ENCODE results near the gene EML4. TPM values are rescaled to one million over a fixed set of nuclear protein-coding genes. Genes with fewer than 3 reads are reported as not detected.

The EML4 gene
- polyA plus RNA-seq, 1 of the 3 experiments (the other 2 are of a cell fraction): 35.0 TPM

DNA sequence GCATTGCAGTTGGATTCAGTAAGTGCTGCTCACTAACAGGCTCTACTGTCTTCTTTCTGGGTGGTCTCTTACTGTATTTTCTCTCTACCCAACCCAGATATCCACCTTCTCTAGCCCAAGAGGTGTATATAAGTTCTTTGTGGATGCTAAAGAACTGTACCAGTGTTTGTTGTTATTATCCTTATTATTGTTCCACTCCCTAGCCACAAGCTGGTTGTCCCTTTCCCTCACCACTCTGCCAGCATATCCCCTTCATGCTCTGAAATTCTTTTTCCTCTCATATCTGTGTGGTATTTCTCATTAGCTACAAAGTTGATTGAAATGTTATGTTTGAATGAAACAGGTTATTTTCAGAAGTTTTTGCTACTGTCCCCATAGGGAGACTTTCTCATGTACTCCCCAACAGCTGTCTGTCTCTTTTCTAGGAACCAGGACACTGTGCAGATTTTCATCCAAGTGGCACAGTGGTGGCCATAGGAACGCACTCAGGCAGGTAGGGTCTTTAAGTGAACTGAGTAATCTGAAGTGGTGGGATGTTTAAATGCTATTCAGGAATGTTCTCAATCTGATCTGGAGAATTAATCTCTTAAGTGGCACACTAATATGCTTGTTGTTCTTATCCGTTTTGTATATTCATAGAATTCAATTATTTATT, 135.0 kb downstream of the EML4 start:
- no peaks in the 10 kb centered on the region for H4K20me1 ChIP-seq (ENCODE audit: insufficient read depth)
- H3K4me2 ChIP-seq: no peak overlapping the region
- H3K27ac ChIP-seq (ENCODE audit: low read depth in 2 of 2, low read length in 1 of 2): no peak overlapping the region
- WGBS (ENCODE audit: low lambda C conversion rate): 93% methylated on average over 2 of the region's 2 CpGs
- H3K4me3 ChIP-seq (ENCODE audit: low read depth in 2 of 2, low read length in 1 of 2): no peak overlapping the region
- H3K36me3 ChIP-seq (replicated peaks in 1 of 2; ENCODE audit: control insufficient read depth in 1 of 2, insufficient read depth in 2 of 2, low read length in 1 of 2): peaks cover 63% of the 10 kb centered on the region in 2 experiments
- no peak overlapping the region for H2AFZ ChIP-seq (ENCODE audit: low read depth)
- no peaks in the 10 kb centered on the region for H3K9me3 ChIP-seq
- no peak for TF ChIP-seq SMC3 (IDR thresholded peaks at IDR 0.05; ENCODE audit: low read depth, low read length)
- H3K27me3 ChIP-seq (ENCODE audit: insufficient read depth): no peaks in the 10 kb centered on the region
- no peaks in the 10 kb centered on the region for H3F3A ChIP-seq (replicated peaks; ENCODE audit: insufficient read depth)
- CTCF ChIA-PET: interaction anchor here (1.5 to 2.1 kb wide), 2 partner anchors 12 to 25 kb away, joined by 3 to 7 read pairs; no protein-coding TSS in a partner anchor
- no peak overlapping the region for H3K9ac ChIP-seq
- no peaks in the 10 kb centered on the region for H3K79me2 ChIP-seq (ENCODE audit: insufficient read depth)
- H3K4me1 ChIP-seq (ENCODE audit: control insufficient read depth in 1 of 2, insufficient read depth in 2 of 2, low read depth in 1 of 2, low read length in 1 of 2): no peaks in the 10 kb centered on the region
- H3K9me2 ChIP-seq: no peaks in the 10 kb centered on the region
- POLR2A ChIA-PET: no interaction called here
- DNase-seq: no peak

DNA sequence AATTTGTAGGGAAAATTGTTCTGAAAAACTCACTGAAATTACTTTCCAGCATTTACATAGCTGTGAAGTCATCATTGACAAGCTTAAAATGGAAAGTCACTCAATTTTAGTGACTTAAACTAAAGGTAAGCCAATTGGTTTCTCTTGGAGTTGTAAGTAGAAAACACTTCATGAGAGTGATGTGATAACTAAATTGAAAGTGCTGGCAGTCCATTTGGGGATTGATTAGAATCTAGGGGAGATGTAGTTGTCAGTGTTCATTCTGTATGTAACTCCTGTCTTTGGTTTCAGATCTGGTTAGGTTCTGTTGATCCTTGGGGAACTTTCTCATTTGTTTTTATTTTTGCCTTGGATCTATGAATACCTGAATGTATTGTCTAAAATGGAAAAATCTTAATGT, 138.0 kb downstream of the EML4 start:
- no peak overlapping the region for H3K27ac ChIP-seq (ENCODE audit: low read depth in 2 of 2, low read length in 1 of 2)
- H3K36me3 ChIP-seq (replicated peaks in 1 of 2; ENCODE audit: control insufficient read depth in 1 of 2, insufficient read depth in 2 of 2, low read length in 1 of 2): peaks cover 41 to 43% of the 10 kb centered on the region in 2 experiments
- peaks cover 4% of the 10 kb centered on the region for H3F3A ChIP-seq (replicated peaks; ENCODE audit: insufficient read depth)
- no peaks in the 10 kb centered on the region for H4K20me1 ChIP-seq (ENCODE audit: insufficient read depth)
- no peaks in the 10 kb centered on the region for H3K27me3 ChIP-seq (ENCODE audit: insufficient read depth)
- ChIA-PET CTCF (interaction anchor here (1.3 to 2.7 kb wide), 2 partner anchors 22 to 24 kb away, joined by 3 to 8 read pairs; no protein-coding TSS in a partner anchor), POLR2A (no interaction called here)
- no peak overlapping the region for H3K9ac ChIP-seq
- no peaks in the 10 kb centered on the region for H3K4me1 ChIP-seq (ENCODE audit: control insufficient read depth in 1 of 2, insufficient read depth in 2 of 2, low read depth in 1 of 2, low read length in 1 of 2)
- no peaks in the 10 kb centered on the region for H3K9me2 ChIP-seq
- H3K4me3 ChIP-seq (ENCODE audit: low read depth in 2 of 2, low read length in 1 of 2): no peak overlapping the region
- H2AFZ ChIP-seq (ENCODE audit: low read depth): no peak overlapping the region
- TF ChIP-seq JUND (IDR thresholded peaks at IDR 0.05) (no peak), MXI1 (IDR thresholded peaks at IDR 0.05; ENCODE audit: low read depth, low read length) (no peak), TAF1 (IDR thresholded peaks at IDR 0.05; ENCODE audit: borderline replicate concordance, low read depth, low read length) (no peak), GATA2 (CRISPR knock-in tag; IDR thresholded peaks at IDR 0.05) (no peak), FOXJ3 (CRISPR knock-in tag; IDR thresholded peaks at IDR 0.05) (no peak), POLR2AphosphoS5 (IDR thresholded peaks at IDR 0.05; ENCODE audit: low read depth, low read length) (no peak), YY1 (IDR thresholded peaks at IDR 0.05; ENCODE audit: low read depth) (no peak)
- TF ChIP-seq, protein P1, sequence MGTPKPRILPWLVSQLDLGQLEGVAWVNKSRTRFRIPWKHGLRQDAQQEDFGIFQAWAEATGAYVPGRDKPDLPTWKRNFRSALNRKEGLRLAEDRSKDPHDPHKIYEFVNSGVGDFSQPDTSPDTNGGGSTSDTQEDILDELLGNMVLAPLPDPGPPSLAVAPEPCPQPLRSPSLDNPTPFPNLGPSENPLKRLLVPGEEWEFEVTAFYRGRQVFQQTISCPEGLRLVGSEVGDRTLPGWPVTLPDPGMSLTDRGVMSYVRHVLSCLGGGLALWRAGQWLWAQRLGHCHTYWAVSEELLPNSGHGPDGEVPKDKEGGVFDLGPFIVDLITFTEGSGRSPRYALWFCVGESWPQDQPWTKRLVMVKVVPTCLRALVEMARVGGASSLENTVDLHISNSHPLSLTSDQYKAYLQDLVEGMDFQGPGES (IDR thresholded peaks at IDR 0.05; ENCODE audit: low read depth, low read length): no peak
- TF ChIP-seq, protein P2, sequence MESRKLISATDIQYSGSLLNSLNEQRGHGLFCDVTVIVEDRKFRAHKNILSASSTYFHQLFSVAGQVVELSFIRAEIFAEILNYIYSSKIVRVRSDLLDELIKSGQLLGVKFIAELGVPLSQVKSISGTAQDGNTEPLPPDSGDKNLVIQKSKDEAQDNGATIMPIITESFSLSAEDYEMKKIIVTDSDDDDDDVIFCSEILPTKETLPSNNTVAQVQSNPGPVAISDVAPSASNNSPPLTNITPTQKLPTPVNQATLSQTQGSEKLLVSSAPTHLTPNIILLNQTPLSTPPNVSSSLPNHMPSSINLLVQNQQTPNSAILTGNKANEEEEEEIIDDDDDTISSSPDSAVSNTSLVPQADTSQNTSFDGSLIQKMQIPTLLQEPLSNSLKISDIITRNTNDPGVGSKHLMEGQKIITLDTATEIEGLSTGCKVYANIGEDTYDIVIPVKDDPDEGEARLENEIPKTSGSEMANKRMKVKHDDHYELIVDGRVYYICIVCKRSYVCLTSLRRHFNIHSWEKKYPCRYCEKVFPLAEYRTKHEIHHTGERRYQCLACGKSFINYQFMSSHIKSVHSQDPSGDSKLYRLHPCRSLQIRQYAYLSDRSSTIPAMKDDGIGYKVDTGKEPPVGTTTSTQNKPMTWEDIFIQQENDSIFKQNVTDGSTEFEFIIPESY (IDR thresholded peaks at IDR 0.05; ENCODE audit: borderline replicate concordance, low read depth): no peak
- TF ChIP-seq, protein P3, sequence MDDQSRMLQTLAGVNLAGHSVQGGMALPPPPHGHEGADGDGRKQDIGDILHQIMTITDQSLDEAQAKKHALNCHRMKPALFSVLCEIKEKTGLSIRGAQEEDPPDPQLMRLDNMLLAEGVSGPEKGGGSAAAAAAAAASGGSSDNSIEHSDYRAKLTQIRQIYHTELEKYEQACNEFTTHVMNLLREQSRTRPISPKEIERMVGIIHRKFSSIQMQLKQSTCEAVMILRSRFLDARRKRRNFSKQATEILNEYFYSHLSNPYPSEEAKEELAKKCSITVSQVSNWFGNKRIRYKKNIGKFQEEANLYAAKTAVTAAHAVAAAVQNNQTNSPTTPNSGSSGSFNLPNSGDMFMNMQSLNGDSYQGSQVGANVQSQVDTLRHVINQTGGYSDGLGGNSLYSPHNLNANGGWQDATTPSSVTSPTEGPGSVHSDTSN (IDR thresholded peaks at IDR 0.05): no peak
- TF ChIP-seq, protein P4, sequence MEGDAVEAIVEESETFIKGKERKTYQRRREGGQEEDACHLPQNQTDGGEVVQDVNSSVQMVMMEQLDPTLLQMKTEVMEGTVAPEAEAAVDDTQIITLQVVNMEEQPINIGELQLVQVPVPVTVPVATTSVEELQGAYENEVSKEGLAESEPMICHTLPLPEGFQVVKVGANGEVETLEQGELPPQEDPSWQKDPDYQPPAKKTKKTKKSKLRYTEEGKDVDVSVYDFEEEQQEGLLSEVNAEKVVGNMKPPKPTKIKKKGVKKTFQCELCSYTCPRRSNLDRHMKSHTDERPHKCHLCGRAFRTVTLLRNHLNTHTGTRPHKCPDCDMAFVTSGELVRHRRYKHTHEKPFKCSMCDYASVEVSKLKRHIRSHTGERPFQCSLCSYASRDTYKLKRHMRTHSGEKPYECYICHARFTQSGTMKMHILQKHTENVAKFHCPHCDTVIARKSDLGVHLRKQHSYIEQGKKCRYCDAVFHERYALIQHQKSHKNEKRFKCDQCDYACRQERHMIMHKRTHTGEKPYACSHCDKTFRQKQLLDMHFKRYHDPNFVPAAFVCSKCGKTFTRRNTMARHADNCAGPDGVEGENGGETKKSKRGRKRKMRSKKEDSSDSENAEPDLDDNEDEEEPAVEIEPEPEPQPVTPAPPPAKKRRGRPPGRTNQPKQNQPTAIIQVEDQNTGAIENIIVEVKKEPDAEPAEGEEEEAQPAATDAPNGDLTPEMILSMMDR (IDR thresholded peaks at IDR 0.05): no peak
- no peak for DNase-seq
- H3K79me2 ChIP-seq (ENCODE audit: insufficient read depth): no peaks in the 10 kb centered on the region
- no peak overlapping the region for H3K4me2 ChIP-seq
- H3K9me3 ChIP-seq: no peaks in the 10 kb centered on the region

Data from SK-N-SH (cell line).